ENCODE measurements around the gene SGIP1. TPM values are rescaled to one million over a fixed set of nuclear protein-coding genes. Genes with fewer than 3 reads are reported as not detected.
"Not testable (repeated sequence)": the region's sequence is repeated elsewhere in the genome, so short reads cannot be mapped to it uniquely, and the experiment has no call there.

The SGIP1 gene
- total RNA-seq, 1 donor from 2014 or later: 11.9 TPM

GRCh38 chr1:66583021-66583420, 49.1 kb downstream of the SGIP1 start:
- Mint-ChIP-seq H3K4me1 (peaks cover 10% of the 10 kb centered on the region), H3K27ac (no peak overlapping the region), H3K27me3 (ENCODE audit: low read depth) (no peaks in the 10 kb centered on the region), H3K4me3 (no peak overlapping the region), H3K36me3 (no peaks in the 10 kb centered on the region), H3K9me3 (peaks cover 4% of the 10 kb centered on the region)
- no peak for DNase-seq (ENCODE audit: low spot score in 2 of 2, unreplicated experiment in 2 of 2)
- TF ChIP-seq, protein P1, sequence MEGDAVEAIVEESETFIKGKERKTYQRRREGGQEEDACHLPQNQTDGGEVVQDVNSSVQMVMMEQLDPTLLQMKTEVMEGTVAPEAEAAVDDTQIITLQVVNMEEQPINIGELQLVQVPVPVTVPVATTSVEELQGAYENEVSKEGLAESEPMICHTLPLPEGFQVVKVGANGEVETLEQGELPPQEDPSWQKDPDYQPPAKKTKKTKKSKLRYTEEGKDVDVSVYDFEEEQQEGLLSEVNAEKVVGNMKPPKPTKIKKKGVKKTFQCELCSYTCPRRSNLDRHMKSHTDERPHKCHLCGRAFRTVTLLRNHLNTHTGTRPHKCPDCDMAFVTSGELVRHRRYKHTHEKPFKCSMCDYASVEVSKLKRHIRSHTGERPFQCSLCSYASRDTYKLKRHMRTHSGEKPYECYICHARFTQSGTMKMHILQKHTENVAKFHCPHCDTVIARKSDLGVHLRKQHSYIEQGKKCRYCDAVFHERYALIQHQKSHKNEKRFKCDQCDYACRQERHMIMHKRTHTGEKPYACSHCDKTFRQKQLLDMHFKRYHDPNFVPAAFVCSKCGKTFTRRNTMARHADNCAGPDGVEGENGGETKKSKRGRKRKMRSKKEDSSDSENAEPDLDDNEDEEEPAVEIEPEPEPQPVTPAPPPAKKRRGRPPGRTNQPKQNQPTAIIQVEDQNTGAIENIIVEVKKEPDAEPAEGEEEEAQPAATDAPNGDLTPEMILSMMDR (IDR thresholded peaks at IDR 0.05; ENCODE audit: unreplicated experiment): no peak

GRCh38 chr1:66585002-66585401, 51.0 kb downstream of the SGIP1 start:
- peak overlapping the region; percentile 5 for H3K27ac Mint-ChIP-seq
- H3K9me3 Mint-ChIP-seq: peaks cover 4% of the 10 kb centered on the region
- no peak overlapping the region for H3K4me3 Mint-ChIP-seq
- TF ChIP-seq, protein P1 (IDR thresholded peaks at IDR 0.05; ENCODE audit: unreplicated experiment): no peak
- peaks cover 5% of the 10 kb centered on the region for H3K4me1 Mint-ChIP-seq
- no peaks in the 10 kb centered on the region for H3K27me3 Mint-ChIP-seq (ENCODE audit: low read depth)
- no peak for DNase-seq (ENCODE audit: low spot score in 2 of 2, unreplicated experiment in 2 of 2)
- H3K36me3 Mint-ChIP-seq: no peaks in the 10 kb centered on the region

- no peaks in the 10 kb centered on the region for H3K9me3 Mint-ChIP-seq
- H3K4me3 Mint-ChIP-seq: no peak overlapping the region
- TF ChIP-seq, protein P1 (IDR thresholded peaks at IDR 0.05; ENCODE audit: unreplicated experiment): no peak
- no peak overlapping the region for H3K27ac Mint-ChIP-seq
- H3K36me3 Mint-ChIP-seq: no peaks in the 10 kb centered on the region
- no peaks in the 10 kb centered on the region for H3K27me3 Mint-ChIP-seq (ENCODE audit: low read depth)
- DNase-seq (ENCODE audit: low spot score in 2 of 2, unreplicated experiment in 2 of 2): no peak
- H3K4me1 Mint-ChIP-seq: peaks cover 5% of the 10 kb centered on the region
Observed at GRCh38 chr1:66589326-66589725, 55.4 kb downstream of the SGIP1 start.

DNA sequence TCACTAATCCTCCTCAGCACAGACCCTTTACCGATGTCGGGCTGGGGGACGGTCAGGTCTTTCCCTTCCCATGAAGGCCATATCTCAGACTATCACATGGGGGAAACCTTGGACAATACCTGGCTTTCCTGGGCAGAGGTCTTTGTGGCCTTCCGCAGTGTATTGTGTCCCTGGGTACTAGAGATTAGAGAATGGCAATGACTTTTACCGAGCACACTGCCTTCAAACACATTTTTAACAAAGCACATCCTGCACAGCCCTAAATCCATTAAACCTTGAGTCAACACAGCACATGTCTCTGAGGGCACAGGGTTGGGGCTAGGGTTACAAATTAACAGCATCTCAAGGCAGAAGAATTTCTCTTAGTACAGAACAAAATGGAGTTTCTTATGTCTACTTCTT, 58.2 kb downstream of the SGIP1 start:
- H3K27me3 Mint-ChIP-seq (ENCODE audit: low read depth); H3K36me3 Mint-ChIP-seq; H3K27ac Mint-ChIP-seq; H3K4me3 Mint-ChIP-seq; DNase-seq (ENCODE audit: low spot score in 2 of 2, unreplicated experiment in 2 of 2); H3K4me1 Mint-ChIP-seq: not testable (repeated sequence)
- H3K9me3 Mint-ChIP-seq: peaks cover 12% of the 10 kb centered on the region

- no peak for DNase-seq (ENCODE audit: low spot score in 2 of 2, unreplicated experiment in 2 of 2)
- TF ChIP-seq, protein P1 (IDR thresholded peaks at IDR 0.05; ENCODE audit: unreplicated experiment): no peak
- Mint-ChIP-seq H3K36me3 (peaks cover 3% of the 10 kb centered on the region), H3K27me3 (ENCODE audit: low read depth) (no peaks in the 10 kb centered on the region), H3K4me1 (peaks cover 10% of the 10 kb centered on the region), H3K4me3 (no peak overlapping the region), H3K9me3 (peaks cover 12% of the 10 kb centered on the region), H3K27ac (no peak overlapping the region)
Observed at GRCh38 chr1:66596191-66596590, 62.2 kb downstream of the SGIP1 start.

GRCh38 chr1:66597500-66597899, 63.5 kb downstream of the SGIP1 start:
- Mint-ChIP-seq H3K9me3 (peaks cover 12% of the 10 kb centered on the region), H3K27me3 (ENCODE audit: low read depth) (no peaks in the 10 kb centered on the region), H3K4me1 (peaks cover 10% of the 10 kb centered on the region), H3K4me3 (no peak overlapping the region), H3K36me3 (peaks cover 3% of the 10 kb centered on the region), H3K27ac (no peak overlapping the region)
- TF ChIP-seq, protein P1 (IDR thresholded peaks at IDR 0.05; ENCODE audit: unreplicated experiment): no peak
- DNase-seq (ENCODE audit: low spot score in 2 of 2, unreplicated experiment in 2 of 2): no peak

Data from mesothelial cell of epicardium (in vitro differentiated cells).